Right forelimb (tissue), 1 donor: ENCODE results near the gene ZFHX2.

ENCODE experiments used
- DNase-seq: peaks from one replicate; pipeline ENCODE4 v3.0.0-alpha.2; 2018

Gene ZFHX2

GRCh38 chr14:23517650-23518326 lies 33.8 kb downstream of the ZFHX2 start:
- DNase-seq: no peak

DNA sequence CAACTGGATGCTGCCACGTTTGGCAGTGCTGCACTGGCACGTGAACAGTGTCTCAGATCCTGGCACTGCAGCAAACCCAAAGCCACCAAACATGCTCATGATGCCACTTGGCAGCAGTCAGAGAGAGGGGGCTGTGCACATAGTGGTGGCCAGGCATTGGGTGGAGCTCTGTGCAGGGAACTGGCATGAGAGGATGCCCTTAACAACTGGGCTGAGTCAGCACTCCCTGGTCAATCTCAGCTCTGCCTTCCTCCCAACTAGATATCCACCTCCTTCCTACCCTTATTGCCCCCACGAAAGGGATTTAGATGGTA lies 37.0 kb downstream of the ZFHX2 start:
- no peak for DNase-seq

DNA sequence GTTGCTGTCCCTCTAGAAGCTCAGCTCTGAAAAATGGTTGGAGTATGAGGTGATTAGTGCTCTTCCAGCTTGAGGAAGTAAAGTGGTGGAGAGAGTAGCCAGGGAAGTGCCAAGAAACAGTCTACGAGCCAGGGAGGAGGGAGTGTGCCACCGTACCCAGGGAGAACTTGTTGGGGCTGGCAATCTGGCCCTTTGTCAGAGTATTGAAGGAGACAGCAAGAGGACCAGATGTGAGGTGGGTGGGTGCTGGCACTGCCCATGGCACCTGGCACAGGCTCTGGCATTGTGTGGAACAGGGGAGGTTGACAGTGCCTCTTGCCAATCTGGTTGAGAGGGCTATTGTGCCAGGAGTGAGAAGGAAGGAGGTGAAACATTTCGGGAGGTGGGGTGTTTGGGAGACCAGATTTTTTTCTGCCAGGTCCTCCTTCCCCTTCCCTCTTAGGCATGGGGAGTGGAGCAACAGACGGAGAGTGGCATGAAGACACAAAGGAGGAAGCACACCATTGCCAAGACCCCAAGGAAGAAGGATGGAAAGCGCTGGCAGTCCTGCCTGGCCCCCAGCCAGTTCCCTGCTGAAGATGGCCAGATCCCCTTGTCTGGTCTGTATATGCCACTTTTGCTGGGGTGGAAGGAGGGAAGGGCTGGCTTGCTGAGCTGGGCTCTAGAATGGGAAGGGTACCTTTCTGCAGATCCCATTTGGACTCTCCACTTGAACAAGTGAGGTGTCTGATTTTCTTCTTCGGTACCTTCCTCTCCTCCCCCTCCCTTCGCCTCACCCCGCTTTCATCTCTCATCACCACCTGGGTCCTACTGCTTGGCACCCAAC lies 37.5 kb downstream of the ZFHX2 start:
- DNase-seq: no peak

DNA sequence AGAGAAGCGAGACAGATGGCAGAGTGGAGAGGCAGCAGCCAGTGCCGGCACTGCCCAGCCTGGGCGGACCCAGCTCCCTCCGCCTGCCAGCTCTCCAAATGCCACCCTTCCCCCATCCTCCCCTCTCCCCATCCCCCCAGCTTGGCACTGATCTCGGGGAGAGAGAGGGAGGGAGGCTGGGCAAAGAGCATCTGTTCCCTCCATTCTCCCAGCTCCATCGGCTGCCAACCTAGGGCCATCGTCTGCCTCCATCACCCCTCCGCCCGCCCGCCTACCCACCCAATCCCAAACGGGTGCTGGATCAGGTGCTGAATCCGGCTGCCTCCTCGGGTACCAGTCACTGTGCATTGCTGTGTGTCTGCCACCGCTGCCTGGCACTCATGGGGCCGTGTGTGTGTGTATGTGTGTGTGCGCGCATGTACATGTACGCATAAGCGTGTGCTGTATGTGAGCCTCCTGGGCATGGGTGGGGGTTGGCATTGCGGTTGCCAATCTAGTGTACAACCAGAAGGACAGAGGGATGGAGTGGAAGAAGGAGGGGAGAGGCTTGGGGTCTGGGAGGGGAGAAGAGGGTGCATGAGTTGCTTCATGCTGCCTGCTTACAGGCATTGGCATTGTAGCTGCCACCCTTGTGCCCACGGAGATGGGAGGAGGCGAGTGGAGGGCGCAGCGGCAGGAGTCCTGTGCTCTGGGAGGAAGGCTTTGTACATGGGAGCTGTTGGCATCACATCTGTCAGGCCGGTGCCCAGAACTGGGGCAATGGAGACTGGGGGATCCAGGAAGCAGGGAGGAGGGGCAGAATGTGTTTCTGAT lies 38.4 kb downstream of the ZFHX2 start:
- DNase-seq: no peak

- DNase-seq: no peak
These were observed 39.4 kb downstream of the ZFHX2 start for GRCh38 chr14:23512156-23512555.

GRCh38 chr14:23494223-23494622 lies 57.3 kb downstream of the ZFHX2 start:
- DNase-seq: no peak

DNA sequence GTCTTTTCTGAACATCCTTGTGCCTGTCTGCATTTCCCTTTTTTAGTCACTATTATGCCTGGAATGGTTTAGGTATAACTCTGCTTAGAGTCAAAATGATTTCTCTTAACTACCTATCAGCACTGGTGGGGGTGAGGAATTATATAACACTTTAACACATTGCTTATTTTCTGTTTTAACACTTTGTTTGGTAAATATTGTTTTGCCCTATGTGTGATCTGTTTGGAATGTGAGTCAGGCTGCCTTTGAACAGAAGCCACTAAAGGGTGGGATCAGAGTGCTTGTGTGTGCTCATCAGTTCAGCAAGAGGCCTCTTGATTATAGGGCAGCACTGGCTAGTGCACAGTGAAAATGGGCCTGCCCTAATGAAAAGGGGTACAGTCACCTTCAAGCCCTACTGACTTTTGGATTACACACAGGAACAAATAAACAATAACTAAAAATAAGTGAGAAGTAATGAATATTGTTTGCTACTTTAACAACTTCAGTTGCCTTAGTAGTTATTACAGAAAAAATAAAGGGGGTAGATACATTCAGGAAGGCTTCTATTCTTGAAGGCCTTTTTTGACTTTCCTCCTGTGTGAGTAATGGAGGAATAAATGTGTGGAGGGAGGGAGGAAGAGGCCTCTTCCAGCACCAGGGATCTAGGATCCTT lies 58.8 kb downstream of the ZFHX2 start:
- no peak for DNase-seq

DNA sequence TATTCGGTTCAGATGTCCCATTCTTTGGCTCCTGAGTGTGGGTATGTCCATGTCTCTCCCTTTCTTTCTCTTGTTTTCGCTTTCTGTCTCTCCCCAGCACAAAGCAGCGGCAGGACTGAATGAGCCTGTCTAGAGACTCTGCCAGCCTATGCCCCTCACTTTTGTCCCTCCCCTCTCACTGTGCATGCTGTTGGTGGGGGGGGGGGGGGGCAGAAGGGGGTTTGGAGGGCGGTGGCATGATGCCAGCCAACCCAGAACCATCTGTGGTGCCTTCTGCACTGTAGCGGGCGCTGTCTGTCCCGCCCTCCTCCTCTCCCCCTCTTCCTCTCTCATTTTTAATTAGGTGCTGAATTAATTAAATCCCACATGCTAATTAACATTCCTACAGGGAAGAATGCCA lies 64.3 kb downstream of the ZFHX2 start:
- DNase-seq: no peak

DNA sequence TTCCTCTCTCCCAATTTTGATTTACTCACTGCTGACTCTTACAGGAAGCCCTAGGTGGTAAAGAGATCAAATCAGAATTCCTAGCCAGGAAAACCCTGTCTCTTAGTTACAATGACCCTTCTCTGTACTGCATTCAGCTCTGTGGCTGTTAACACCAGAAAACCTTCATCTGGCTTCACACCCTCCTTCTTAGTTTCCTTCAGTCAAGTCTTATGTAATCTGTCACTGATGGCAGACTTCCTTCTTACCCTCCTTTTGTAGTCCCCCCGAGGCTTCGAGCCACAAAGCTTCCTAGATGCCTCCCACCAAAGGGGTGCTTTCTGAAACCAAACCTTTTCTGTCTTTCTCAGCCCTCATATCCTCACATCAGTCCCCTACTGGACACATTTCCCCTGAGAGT lies 65.5 kb downstream of the ZFHX2 start:
- no peak for DNase-seq

DNA sequence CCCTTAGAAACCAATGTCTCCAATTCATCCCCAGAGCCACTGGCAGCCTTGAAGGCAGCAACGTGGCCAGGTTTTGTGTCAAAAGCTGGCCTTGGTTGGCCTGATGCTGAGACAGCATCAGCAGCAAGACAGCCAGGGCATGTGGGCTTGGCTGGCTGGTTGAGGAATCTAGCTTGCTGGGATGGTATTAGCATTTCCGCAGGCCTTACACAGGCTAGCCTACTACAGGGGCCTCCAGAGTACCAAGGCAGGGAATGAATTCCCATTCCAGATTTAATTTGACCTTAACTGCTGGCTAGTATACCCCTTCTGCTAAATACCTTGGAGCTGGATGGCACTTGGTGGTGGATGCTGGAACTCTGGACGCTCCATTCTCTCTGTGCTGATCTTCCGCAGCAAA lies 66.2 kb downstream of the ZFHX2 start:
- DNase-seq: no peak

- DNase-seq: no peak
These were observed 68.2 kb downstream of the ZFHX2 start for GRCh38 chr14:23483236-23483854.

- DNase-seq: no peak
These were observed 68.8 kb downstream of the ZFHX2 start for GRCh38 chr14:23482823-23483148.

DNA sequence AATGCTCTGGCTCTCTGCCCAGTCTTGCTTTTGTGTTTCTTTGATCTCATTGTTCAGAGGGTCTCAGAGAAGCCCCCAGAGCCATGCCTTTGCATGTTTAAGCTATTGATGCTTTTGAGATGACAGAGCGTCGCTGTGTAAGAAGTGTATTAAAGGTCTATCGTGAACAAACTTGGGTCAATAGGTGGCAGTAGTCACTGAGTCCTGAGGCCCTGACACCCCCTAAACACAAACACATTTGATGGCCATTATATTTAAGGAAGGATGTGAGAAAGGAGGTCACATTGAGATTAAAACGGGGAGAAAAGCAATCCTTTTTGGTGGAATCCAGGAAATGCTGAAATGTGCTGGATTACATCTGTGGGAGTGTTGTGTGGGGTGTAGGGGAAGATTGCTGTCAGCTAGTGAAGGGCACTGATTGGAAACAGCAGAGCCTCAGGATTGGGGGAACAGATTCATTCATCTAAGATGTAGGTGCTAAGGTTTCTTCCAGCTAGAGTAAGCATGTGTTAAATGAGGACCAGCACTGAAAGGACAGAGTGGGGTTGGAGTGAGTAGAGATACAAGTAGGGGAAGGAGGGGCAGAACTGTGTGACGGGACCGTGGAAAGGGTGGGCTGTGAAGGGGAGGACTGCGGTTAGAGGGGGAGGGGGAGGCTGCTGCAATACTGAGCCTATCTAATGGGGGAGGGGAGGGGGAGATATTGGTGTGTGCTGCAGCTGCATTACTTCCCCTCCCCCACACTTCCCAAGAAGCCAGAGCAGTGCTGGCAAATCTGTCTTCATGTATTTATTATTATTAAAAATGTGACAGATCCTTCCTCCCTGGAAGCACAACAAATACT lies 69.4 kb downstream of the ZFHX2 start:
- DNase-seq: no peak

- DNase-seq: no peak
These were observed 70.1 kb downstream of the ZFHX2 start for GRCh38 chr14:23481362-23481970.

GRCh38 chr14:23478109-23478759 lies 73.3 kb downstream of the ZFHX2 start:
- DNase-seq: no peak

GRCh38 chr14:23470947-23471346 lies 80.6 kb downstream of the ZFHX2 start:
- DNase-seq: no peak
